NCI-H2029 (cell line): Measurements from ENCODE around the gene FAM234B.
"Not testable (repeated sequence)": the region's sequence is repeated elsewhere in the genome, so short reads cannot be mapped to it uniquely, and the experiment has no call there.

Source experiments
- DNase-seq: peaks from one replicate; lab custom pipeline; 2025; lab: John Stamatoyannopoulos, UW

Gene FAM234B

DNA sequence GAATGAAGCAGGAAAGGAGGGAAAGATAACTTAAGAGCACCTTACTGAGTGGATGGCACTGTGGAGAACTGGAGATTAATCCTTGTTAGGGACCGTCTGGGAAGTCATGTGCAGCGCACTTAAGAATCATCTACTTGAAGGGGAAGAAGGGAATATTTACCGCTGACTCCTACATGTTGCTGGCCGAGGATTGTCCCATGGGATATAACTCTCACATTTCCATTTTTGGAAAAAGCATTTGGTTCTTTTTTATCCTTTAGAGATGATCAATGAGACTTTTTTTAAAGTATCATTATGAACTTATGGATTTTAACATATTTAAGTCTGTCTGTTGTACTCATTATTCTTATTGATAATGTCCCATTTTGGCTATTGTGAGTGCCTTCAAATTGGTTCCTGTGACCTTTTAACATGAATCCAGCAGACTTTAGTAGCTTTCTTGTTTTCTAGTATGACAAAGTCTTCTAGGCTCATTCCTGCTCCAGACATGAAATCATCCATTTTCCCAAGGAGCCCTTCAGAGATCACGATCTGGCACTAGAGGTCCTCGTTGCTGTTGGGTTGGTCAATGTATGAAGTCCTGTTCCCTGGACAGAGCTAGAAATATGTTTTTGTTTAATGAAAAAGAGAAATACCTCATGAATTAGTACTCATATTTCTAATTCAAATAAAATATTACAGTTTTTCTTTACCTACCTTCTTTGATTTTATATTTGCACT, 20.2 kb upstream of the FAM234B start:
- no peak for DNase-seq

DNA sequence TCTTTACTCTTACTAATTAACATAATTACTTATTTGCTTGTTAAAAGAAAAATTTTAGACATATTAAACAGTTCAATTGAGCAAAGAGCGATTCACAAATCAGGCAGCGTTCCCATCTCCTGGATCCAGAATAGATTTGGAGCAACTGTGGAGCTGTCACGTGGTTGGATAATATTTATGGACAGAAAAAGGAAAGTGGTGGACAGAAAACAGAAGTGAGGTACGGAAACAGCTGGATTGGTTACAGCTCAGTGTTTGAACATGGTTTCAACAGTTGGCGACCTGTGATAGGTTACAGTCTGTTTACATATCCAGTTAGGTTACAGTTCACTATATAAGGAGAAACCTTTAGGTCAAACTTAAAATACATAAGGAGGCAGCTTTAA, 19.7 kb upstream of the FAM234B start:
- no peak for DNase-seq

DNA sequence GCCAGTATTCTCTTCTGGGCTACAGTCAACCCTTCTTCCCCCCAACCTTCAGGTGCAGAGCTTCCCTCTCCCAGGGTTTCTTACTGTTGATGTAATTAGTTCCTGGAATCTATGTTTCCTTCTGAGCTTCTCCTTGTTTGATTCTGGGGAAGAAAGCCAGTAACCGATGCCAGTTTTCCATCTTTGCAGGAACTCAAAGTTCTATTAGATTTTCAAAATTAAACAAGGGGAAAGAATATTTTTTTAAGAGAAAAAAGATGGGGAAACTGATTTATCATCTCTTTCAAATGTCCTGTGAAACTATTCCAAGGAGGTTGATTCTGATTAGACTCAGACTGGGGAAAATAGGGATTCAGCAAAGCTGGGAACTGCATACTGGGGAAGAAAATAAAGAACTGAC, 17.9 kb upstream of the FAM234B start:
- DNase-seq: no peak

DNA sequence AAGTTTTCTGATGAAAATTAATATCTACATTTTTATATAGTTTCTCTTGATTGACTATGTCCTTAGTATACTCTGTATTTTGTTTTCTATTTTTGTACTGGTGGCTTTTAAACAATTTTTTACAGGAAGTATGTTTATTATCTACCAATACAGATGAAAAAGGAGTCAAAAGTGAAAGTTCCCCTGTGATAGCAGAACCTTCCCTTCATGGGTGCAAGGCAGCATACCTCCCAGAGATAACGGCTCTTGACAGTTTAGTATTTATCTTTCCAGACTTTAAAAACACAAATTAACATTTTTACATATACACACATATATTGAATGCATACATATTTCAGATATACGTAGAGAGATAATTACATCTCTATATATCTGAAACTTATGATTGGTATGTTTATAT, 17.1 kb upstream of the FAM234B start:
- DNase-seq: no peak

DNA sequence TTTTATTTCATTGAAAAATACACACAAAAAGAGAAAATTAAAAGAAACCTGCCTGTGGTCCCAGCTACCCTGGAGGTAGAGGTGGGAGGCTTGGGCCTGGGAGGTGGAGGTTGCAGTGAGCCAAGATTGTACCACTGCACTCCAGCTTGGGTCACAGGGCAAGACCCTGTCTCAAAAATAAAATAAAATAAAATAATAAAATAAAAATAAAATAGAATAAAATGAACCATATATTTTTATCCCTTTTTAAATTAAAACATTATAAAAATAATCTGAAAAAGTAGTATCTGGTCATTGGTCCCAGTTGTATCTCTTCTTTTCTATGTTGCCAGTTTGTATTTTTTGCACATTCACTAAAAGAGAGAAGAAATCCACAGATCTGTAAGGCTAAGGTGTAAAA, 16.7 kb upstream of the FAM234B start:
- DNase-seq: no peak

DNA sequence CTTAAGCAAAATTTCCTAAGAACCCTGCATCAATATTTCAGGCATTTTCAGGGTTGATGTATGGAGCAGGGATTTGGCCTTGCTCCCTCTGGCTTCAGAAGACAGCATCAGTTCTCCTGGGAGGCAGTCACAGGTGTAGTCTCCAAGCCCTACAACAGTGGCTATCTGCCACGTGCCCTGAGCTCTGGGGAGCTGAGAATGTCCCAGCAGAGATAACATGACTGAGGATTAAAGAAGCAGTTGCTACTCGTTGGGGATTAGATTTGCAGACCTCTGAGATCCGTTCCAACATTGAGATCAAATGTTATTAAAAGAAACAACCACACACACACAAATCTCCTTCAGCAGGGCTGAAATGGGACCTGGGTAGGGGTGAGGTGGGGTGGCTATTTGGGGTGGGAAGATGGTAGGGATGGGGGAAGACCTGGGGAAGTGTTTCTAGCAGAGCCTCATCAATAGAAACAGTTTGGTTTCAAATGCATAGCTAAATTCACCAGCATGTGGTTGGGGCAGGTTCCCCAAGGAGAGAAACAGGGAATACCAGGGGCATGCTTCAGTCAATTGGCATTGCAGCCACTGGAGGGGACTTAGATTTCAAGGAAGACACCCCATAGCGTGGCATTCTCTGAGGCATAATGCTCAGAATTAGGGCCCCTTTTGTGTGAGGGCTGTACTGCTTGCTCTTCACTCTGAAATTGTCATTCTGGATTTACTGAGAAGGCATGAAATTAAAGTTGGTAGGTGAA, 15.2 kb upstream of the FAM234B start:
- DNase-seq: no peak

DNA sequence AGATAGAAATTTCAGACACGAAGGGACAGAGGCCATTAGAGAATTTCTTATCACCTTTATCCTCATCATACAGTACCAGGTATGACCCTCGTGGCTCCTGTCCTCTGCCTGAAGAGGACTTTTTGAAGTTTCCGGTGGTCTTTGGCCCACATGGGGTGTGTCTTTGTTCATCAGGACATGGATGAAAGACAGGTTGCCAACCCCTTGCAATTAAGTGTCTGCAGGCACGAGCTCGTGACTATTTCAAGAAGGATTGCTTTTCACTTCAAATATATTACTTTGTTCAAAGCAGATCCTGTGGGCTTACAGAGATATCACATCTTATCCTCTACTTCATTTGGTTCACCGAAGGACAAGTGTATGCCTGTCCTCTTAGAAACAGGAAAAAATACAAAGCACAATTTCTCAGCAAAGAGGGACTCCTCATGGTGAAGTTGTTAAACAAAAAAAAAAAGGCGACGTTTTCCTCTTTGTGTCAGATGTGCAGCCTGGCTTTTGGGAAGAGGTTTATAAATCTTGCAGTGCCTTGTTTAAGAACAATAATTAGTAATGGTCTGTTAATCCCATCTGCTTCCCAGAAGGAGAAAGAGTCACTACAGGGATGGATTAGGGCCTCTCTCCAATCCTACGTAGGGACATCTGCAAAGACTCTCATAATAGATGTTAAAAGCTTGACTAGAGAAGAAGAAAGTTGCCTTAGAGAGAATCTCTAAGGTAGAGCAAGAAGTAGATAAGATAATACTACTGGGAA, 13.5 kb upstream of the FAM234B start:
- DNase-seq: no peak

DNA sequence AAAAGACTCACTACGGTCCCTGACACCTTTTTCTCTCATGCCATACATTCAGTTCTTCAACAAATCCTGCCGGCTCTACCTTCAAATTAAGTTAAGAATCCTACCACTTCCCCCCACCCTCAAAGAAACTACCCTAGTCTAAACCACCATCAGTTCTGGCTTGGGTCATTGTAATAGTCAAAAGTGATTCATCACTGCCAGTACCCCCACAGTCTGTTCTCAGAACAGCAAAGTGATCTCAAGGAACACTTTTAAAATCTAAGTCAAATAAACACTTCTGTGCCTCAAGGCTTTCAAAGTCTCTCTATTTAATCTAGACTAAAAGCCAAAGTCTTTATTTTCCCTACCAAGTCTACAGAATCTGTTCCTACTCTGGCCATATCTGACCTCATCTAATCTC, 12.0 kb upstream of the FAM234B start:
- DNase-seq: no peak

DNA sequence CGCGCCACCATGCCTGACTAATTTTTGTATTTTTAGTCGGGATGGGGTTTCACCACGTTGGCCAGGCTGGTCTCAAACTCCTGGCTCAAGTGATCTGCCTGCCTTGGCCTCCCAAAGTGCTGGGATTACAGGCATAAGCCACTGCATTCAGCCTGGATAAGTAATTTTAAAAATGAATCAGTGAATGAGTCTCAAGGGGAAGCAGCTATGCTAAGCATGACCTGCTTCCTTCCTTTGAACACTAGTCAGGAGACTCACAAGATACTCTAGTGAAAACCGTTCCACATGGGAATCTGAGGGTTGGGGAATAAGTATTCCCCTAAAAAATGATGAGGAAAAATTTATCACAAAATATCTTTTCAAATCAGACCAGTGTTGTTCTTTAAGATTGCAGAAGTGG, 10.7 kb upstream of the FAM234B start:
- no peak for DNase-seq

DNA sequence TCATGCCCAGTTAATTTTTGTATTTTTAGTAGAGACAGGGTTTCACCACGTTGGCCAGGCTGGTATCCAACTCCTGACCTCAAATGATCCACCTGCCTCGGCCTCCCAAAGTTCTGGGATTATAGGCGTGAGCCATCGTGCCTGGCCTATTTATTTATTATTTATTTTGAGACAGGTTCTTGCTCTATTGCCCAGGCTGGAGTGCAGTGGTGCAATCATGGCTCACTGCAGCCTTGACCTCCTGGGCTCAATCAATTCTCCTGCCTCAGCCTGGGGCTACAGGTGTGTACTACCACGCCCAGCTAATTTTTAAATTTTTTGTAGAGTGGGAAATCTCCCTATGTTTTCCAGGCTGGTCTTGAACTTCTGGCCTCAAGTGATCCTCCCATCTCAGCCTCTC, 8.8 kb upstream of the FAM234B start:
- DNase-seq: not testable (repeated sequence)

DNA sequence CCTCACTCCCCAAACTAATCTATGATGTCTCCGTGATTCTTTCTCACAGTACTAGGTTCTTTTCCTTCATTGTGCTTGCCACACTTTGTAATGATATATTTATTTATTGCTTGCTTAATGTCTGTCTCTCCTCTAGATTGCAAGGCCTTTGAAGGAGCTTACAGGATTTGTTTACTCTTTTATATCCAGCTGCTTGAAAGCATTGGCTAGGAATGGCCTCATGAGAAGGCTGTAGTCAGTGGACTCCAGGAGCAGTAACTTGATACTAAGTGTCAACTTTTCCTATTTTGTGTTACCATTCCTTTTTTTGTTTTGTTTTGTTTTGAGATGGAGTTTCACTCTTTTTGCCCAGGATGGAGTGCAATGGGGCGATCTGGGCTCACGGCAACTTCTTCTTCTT, 7.3 kb upstream of the FAM234B start:
- DNase-seq: no peak

DNA sequence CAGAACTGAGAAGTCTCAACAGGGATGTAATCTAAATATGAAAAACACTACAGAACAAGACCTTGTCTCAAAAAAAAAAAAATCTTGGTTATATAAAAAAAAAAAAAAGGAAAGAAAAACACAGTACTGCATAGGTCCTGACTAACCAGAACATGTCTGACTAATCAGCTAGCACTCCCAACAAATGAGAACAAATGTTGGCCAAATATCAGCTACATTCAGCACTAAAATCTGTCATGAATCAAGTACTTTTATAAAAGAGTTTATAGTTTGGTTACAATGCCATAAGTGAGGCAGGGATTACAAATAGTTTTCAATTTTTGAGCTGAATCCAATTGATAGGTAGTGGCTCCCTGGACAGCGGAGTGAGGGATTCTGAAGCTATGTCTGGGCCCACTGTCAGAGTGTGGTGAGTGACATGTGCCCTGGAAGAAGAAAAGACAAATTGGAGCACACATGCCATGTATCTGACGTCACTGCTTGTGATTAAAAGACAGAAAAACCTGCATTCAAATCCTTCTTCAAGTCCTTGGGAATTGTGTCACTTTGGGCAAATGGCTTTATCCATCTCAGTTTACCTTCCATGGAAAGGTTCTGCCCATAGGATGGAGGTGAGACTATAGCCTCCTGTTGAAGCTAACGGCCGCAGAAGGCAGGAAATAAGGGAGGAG, 5.6 kb upstream of the FAM234B start:
- DNase-seq: no peak

DNA sequence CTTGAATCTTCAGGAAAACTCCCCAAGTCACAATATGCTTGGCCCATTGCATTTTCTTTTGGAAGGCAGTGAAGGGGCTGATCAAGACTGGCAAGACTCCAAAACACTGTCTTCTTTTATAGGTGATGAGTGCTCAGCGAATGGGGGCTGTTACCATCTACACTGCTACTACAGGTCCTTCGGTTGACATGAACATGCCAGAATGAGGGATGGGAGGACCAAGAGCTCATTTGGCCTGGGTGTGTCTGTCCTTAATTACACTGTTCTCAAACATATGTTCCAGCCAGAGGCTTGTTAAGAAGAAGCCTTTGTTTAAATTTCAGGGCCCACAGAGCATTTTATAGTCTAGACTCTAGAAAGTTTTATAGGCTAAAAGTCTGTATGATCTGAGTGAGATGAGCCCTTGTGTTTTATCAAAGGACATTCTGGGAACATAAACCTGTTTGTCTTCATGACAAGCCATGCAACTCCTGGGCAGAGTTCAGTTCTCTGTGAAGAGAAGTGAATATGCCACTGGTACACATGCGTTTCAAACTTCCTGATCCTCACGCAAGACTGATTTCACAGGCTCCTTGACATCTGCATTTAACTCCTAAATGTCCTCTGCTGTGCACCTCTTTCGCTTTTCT, 4.7 kb upstream of the FAM234B start:
- no peak for DNase-seq

DNA sequence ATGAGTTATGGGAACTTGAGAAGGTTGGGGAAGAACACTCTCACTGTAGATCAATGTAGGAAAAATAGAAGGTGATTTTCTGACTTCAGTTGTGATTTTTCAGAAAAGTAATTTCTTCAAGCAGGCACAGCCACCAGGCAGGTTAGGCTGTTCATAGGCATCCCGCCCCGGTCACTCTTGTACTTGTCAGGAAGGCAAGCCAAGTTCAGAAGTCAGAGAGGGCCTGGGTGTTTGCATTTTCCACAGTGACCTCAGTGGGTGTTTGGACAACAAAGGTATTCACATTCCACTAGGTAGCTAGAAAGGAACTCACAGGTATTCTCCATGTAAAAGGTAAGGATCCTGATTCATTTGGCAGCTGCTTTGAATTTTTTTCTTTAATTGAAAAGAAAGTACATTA, 3.0 kb upstream of the FAM234B start:
- DNase-seq: no peak

DNA sequence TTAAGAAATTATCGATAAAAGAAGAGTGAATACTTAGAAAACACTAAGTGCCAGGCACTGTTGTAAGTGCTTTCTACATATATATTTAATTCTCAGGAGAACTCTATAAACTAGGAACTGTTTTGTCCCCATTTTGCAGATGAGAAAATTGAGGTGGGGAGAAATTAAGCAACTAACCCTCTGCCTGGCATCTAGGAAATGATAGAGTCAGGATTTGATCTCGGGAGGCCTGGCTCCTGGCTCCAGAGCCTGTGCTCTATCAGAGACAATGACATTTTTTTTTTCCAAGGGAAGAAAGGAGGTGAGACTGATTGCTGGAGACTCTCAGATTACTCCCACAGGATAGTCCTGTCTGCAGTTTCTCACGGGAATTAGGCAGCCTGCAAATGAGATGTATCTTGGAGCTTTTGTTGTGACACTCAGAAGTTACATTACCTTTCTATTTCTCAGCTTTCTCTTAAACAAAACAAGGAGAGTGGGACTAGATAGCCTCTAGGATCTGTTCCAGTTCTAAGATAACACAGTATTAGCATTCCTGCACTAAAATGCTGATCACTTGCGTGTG, 1.4 kb upstream of the FAM234B start:
- no peak for DNase-seq

DNA sequence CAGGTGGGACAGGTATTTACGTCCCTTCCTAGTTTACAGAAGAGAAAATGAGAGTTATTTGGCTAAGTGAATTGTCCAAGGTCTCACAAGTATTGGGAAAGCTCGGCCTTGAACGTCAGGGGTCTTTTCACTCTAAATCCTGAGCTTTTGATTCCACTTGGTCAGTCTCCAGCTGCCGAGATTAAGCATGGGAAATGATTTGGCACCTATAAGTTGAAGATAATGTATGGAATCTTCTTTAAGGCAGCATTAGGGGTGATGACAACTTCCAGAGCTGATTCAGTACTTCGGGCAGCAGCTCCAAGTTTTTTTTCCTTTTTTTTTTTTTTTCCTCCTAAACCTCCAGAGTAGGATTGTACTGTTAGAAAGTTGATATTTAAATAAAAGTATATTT, 722 bp downstream of the FAM234B start:
- no peak for DNase-seq

DNA sequence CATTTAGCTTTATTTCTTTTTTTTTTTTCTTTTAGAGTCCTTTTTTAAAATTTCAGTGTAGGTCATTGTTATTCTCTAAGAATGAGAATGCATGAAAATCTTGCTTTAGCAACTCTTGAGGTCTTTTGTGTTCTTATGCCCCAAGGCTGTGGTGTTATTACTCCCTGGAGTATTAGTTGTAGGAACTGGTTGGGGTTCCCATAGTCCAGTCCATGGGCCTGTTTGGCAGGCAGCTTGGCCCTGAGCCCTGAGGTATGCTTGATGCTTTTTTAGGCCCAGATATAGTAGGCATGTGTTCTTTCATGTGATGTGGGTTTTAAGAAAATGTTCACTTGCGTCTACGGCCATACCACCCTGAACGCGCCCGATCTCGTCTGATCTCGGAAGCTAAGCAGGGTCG, 1.6 kb downstream of the FAM234B start:
- no peak for DNase-seq

DNA sequence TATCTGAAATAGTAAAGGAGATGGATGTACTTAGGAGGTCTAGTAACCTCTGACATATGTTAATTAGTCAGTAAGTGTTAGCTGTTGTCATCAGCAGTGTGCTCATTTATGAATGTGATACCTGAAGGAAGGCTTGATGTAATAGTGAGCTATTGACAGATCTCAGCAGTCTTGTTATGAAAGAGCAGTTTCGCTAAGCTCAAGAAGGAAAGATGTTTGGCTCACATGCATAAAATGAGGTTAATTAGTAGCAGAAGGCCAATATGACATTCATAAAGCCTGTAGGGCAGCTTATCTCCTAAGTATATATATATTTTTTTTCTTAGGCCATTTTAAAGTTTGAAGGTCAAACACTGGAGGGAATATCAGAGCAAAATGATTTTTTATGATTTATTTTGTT, 2.8 kb downstream of the FAM234B start:
- DNase-seq: no peak

DNA sequence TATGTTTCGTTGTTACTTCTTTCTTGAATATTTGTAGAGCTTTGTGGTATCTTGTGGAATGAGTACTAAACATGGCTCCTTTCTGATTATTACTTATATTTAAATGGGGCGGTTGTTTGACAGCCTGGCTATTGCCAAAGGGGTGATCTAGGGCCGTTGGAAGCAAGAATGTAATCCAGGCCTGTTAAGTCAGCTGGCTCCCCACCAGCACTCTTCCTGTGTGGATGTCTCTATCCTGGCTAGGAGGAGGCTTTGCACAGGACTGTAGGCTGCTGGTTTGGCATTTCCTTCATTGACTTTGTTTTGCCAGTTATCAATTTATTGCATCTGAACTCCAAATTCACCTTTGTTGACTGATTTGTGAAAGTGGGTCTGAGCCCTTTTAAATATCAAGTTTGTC, 5.6 kb downstream of the FAM234B start:
- DNase-seq: no peak

DNA sequence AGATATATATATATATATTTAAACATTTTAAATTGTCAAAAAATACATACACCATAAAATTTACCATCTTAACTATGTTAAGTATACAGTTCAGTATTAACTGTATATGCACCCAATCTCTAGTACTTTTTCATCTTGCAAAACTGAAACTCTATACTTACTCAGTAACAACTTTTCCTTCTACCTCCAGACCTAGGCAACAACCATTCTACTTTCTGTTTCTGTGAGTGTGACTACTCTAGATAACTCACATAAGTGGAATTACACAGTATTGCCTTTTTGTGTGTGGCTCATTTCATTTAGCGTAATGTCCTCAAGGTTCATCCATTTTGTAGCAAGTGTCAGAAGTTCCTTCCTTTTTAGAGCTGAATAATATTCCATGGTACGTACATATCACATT, 8.2 kb downstream of the FAM234B start:
- no peak for DNase-seq

DNA sequence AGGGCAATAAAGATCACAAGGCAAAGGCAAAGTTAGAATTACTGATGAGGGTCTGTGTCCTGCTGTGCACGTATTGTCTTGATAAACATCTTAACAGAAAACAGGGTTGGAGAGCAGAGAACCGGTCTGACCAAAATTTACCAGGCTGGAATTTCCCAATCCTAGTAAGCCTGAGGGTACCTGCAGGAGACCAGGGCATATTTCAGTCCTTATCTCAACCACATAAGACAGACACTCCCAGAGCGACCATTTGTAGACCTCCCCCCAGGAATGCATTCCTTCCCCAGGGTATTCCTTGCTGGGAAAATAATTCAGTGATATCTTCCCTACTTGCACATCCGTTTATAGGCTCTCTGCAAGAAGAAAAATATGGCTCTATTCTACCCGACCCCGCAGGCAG, 9.4 kb downstream of the FAM234B start:
- DNase-seq: not testable (repeated sequence)

DNA sequence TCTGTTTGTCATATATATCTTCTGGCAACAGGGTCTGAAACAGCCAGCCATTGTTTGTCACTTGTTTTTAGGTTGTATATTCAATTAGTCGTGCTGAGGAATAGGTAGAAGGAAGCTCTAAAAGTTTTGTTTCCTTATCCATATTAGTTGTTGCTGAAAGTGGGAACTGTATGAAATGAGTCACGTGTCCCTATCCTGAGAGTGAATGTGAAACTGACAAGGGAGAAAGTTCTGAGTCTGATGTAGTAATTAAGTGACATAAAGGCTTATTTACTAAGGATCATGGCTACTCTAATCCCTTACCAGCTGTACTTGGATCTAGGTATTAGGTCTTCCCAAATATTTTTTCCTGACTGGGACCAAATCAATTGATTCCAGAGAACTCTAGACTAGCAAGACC, 16.4 kb downstream of the FAM234B start:
- no peak for DNase-seq
